Right lobe of liver (tissue), 6 donors: ENCODE data around the gene GNL2. TPM values are rescaled to one million over a fixed set of nuclear protein-coding genes. Genes with fewer than 3 reads are reported as not detected.

Source experiments
- ATAC-seq, 4 donors: fragments of 200-7000 bp; cut with Tn5 transposase; one replicate each; pipeline ENCODE4 v1.9.1; 2020; ENCODE audit warnings: mild to moderate bottlenecking in 4 of 4, moderate library complexity in 4 of 4
- DNase-seq, 3 donors: peaks; one replicate each; pipeline ENCODE4 v3.0.0-alpha.2; 2020
- H3K27ac ChIP-seq, 3 donors: fragments of 200-600 bp; one replicate each; pipeline ENCODE4 v1.8.0; 2022
- H3K27me3 ChIP-seq, 2 donors: fragments of 200-600 bp; one replicate each; pipeline ENCODE4 v1.8.0; 2022
- H3K36me3 ChIP-seq, 4 donors: fragments of 200-600 bp; sonication (generic) in 1 of 4; one replicate each; pipeline versions ENCODE4 v1.5.1 to v1.8.0; 2017 to 2022; ENCODE audit warnings: control low read depth in 1 of 4
- H3K4me1 ChIP-seq, 4 donors: fragments of 200-600 bp; sonication (generic) in 1 of 4; one replicate each; pipeline versions ENCODE4 v1.5.1 to v1.8.0; 2017 to 2022; ENCODE audit warnings: control low read depth in 1 of 4
- H3K4me3 ChIP-seq, 3 donors: fragments of 200-600 bp; one replicate each; pipeline ENCODE4 v1.8.0; 2022
- H3K9me3 ChIP-seq, 4 donors: fragments of 200-600 bp; sonication (generic) in 1 of 4; one replicate each; pipeline versions ENCODE4 v1.5.1 to v1.8.0; 2017 to 2022; ENCODE audit warnings: control low read depth in 1 of 4
- POLR2A ChIP-seq: fragments of 450-650 bp; IDR thresholded peaks from one replicate; pipeline ENCODE4 v1.6.1; 2017; ENCODE audit warnings: antibody characterized with exemption, mild to moderate bottlenecking
- WGBS: methylation state at CpG from one replicate; pipeline ENCODE4 v1.1.6; 2018; ENCODE audit warnings: low coverage, low lambda C conversion rate; ENCODE audit not compliant: insufficient coverage; ENCODE audit errors: missing lambda C conversion rate; 5-methylcytosine and 5-hydroxymethylcytosine counted together
- intact Hi-C, 2 donors: fragments of 100-400 bp; cut with DNase I; formaldehyde crosslinking; loops; one replicate each; pipeline versions ENCODE4 v1.11.2 to v1.14.1; 2022
- total RNA-seq, 6 experiments: library from RNA; depleted of rRNA in 2 of 6; stranded (reverse); fragments of >200 nt in 2 of 6; fragmentation: NEBNext Ultra II Directional in 3 of 6; extraction: Animal tissue kit (Norgen Biotek cat#: 25700) in 3 of 6; gene quantifications; one replicate each; pipeline versions ENCODE4 v1.1.0 to v1.2.4, GENCODE V29; 2016 to 2023
- TF ChIP-seq, protein P1 (sequence below), 4 donors: fragments of 200-600 bp in 3 of 4; fragments of 450-650 bp in 1 of 4; IDR thresholded peaks; one replicate each; pipeline versions ENCODE4 v1.5.1 to v1.8.0; 2016 to 2022; ENCODE audit warnings: antibody characterized with exemption in 4 of 4, mild to moderate bottlenecking in 2 of 4
- donor health status: DM: no; HTN: yes; CAD: no.
- donor health status: DM: no; HTN: no; CAD: no.
- donor health status: DM: no; HTN: no; CAD: no.
- donor health status: DM: no; HTN: yes; CAD: no.
- donor health status: DM: no; HTN: yes; CAD: no.

Gene GNL2
- total RNA-seq, 6 experiments from 2014 or later, result 10.4 to 29.0 (median 19.9) TPM

DNA sequence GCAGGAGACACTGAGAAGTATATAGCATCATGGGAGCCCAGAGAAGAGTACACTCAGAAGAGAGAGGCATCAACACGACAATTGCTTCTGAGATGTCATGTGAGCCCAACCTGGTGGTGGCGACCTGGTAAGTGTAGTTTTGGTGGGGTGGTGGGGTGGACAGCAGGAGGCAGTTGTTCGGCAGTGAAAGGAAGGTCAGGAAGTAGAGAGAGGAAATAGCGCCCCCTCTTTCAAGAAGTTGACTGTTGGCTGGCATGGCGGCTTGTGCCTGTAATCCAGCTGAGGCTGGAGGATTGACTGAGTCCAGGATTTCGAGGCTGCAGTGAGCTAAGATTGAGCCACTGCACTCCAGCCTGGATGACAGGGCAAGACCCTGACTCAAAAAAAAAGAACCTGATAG lies 26.4 kb upstream of the GNL2 start:
- no peaks in the 10 kb centered on the region for H3K27me3 ChIP-seq

DNA sequence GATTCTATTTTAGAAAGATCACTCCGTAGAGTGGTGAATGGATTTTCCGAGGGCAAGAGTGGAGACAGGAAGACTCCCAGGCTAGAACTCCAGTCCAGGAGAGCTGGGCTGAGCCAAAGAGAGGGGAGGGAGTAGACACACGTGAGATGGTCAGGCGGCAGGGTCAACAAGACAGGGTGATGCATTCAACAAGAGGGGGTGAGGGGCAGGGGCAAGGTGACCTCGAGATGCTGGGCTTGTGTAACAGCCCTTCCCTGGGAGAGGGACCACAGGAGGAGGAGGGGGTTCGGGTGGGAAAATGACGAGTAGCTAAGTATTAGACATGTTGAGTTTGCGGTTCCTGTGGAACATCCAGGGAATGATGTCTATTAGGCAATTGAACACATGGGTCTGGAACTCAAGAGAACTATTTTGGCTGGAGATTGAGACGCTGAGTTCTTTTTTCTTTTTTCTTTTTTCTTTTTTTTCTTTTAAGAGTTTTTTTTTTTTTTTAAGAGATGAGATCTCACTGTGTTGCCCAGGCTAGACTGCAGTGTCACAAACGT lies 25.7 kb upstream of the GNL2 start:
- TF ChIP-seq, protein P1, sequence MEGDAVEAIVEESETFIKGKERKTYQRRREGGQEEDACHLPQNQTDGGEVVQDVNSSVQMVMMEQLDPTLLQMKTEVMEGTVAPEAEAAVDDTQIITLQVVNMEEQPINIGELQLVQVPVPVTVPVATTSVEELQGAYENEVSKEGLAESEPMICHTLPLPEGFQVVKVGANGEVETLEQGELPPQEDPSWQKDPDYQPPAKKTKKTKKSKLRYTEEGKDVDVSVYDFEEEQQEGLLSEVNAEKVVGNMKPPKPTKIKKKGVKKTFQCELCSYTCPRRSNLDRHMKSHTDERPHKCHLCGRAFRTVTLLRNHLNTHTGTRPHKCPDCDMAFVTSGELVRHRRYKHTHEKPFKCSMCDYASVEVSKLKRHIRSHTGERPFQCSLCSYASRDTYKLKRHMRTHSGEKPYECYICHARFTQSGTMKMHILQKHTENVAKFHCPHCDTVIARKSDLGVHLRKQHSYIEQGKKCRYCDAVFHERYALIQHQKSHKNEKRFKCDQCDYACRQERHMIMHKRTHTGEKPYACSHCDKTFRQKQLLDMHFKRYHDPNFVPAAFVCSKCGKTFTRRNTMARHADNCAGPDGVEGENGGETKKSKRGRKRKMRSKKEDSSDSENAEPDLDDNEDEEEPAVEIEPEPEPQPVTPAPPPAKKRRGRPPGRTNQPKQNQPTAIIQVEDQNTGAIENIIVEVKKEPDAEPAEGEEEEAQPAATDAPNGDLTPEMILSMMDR (IDR thresholded peaks at IDR 0.05), result no peak
- TF ChIP-seq POLR2A, result no peak
- ATAC-seq (peak in 1 of 4 donors; percentile 32), DNase-seq (no peak)
- intact Hi-C loops, result no loop called here
- H3K9me3 ChIP-seq, result no peaks in the 10 kb centered on the region
- H3K27ac ChIP-seq, result no peak overlapping the region
- no peaks in the 10 kb centered on the region for H3K27me3 ChIP-seq
- H3K4me3 ChIP-seq, result no peak overlapping the region
- H3K36me3 ChIP-seq, result no peaks in the 10 kb centered on the region
- WGBS, result 40% methylated on average over 7 of the region's 10 CpGs
- no peaks in the 10 kb centered on the region for H3K4me1 ChIP-seq

More for the DNA sequence above, 26.4 kb upstream of the GNL2 start:
- Histone ChIP-seq H3K36me3 (no peaks in the 10 kb centered on the region), H3K27ac (no peak overlapping the region), H3K9me3 (no peaks in the 10 kb centered on the region), H3K4me1 (no peaks in the 10 kb centered on the region), H3K4me3 (no peak overlapping the region)
- WGBS, result 36% methylated on average over 6 of the region's 6 CpGs
- DNase-seq, result no peak
- ATAC-seq, result no peak
- intact Hi-C loops, result no loop called here
- TF ChIP-seq, protein P1 (IDR thresholded peaks at IDR 0.05), result no peak
- no peak for TF ChIP-seq POLR2A

DNA sequence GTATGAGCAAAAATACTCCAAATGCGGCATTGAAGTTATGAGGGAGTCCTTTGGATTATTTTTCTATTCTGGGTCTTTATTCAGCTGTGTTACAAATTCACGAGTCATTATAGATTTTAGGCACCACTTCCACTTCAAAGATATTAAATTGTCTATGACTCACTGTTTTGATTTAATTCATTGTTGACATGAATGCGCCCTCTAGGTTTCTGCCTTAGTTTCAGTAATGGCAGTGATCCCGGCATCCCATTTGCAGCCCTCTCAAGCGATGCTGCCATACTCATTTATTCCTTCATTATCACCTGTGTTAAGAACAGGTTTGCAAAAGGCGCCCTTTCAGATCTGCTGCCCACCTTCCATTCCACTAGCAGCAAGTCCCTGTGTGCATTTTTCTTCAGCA lies 25.0 kb upstream of the GNL2 start:
- Histone ChIP-seq H3K36me3 (no peaks in the 10 kb centered on the region), H3K4me1 (no peaks in the 10 kb centered on the region), H3K27ac (no peak overlapping the region), H3K4me3 (no peak overlapping the region), H3K27me3 (no peaks in the 10 kb centered on the region), H3K9me3 (no peaks in the 10 kb centered on the region)
- TF ChIP-seq POLR2A, result no peak
- TF ChIP-seq, protein P1 (IDR thresholded peaks at IDR 0.05), result no peak
- WGBS, result 72% methylated on average over 6 of the region's 6 CpGs
- intact Hi-C loops, result no loop called here
- ATAC-seq (no peak), DNase-seq (no peak)

DNA sequence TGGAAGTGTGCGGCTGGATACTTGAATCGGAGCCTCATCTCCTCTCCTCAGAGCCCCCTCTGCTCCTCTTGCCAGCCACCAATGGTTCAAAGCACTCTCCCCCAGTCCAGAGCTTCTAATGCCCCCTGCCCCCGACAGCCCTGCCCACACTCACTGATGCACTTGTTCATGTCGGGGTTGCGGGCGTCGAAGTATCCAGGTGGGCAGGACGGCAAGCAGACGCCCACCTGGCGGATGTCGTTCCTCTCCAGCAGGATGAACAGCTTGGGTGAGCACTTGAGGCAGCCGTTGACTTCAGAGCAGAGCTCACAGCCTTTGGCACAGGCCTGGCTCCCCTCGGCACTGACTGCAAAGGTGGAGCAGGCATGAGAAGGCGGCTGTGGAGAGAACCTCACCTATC lies 20.6 kb upstream of the GNL2 start:
- 76% methylated on average over 6 of the region's 14 CpGs for WGBS
- ATAC-seq (no peak), DNase-seq (no peak)
- TF ChIP-seq POLR2A, result no peak
- TF ChIP-seq, protein P1 (IDR thresholded peaks at IDR 0.05), result no peak
- Histone ChIP-seq H3K4me3 (no peak overlapping the region), H3K4me1 (no peaks in the 10 kb centered on the region), H3K27ac (no peak overlapping the region), H3K36me3 (no peaks in the 10 kb centered on the region), H3K27me3 (no peaks in the 10 kb centered on the region), H3K9me3 (no peaks in the 10 kb centered on the region)
- intact Hi-C loops, result no loop called here

DNA sequence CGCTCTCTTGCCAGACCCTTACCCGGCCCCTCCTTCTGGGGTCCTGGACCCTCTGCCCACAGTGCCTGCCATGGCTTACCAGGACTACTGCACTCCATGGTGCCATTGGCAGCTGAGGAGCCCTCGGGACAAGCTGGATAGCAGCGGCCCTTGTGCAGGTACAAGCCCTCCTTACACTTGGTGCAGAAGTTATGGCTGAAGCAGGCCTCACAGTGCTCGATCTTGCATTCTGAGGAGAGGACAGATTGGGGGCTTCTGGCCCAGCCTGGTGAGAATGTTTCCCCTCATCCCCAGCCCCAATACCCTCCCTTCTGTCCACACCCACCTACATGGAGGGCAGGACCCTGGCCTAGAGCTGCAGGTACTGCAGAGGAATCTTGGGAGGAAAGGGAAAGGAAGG lies 18.4 kb upstream of the GNL2 start:
- TF ChIP-seq, protein P1 (IDR thresholded peaks at IDR 0.05), result no peak
- no peak for TF ChIP-seq POLR2A
- no CpG with 5 or more reads among the region's 5 CpGs for WGBS
- Histone ChIP-seq H3K9me3 (no peaks in the 10 kb centered on the region), H3K4me3 (no peak overlapping the region), H3K27ac (no peak overlapping the region), H3K27me3 (no peaks in the 10 kb centered on the region), H3K4me1 (no peaks in the 10 kb centered on the region), H3K36me3 (no peaks in the 10 kb centered on the region)
- ATAC-seq (no peak), DNase-seq (no peak)
- intact Hi-C loops, result loop anchor here in 1 of 2 donors (5.0 kb wide), 1 partner anchor 63 kb away; no protein-coding TSS in a partner anchor
